Thyroid gland (tissue), 4 donors: ENCODE measurements around the gene WWC1. TPM values are rescaled to one million over a fixed set of nuclear protein-coding genes. Genes with fewer than 3 reads are reported as not detected.

Source experiments
- DNase-seq, 2 donors: peaks; one replicate each; pipeline ENCODE4 v3.0.0-alpha.2; 2019
- H3K27ac ChIP-seq, 3 donors: fragments of 200-600 bp; sonication (generic); 1 replicate in 2 of 3; 2 replicates in 1 of 3; pipeline ENCODE4 v1.5.1; 2016 to 2019; ENCODE audit warnings: mild to moderate bottlenecking in 1 of 3, moderate library complexity in 1 of 3
- H3K27me3 ChIP-seq: fragments of 200-600 bp; sonication (generic); one replicate; pipeline ENCODE4 v1.5.1; 2019
- H3K36me3 ChIP-seq, 2 donors: fragments of 200-600 bp; sonication (generic); one replicate each; pipeline ENCODE4 v1.5.1; 2016 to 2019
- H3K4me1 ChIP-seq, 2 donors: fragments of 200-600 bp; sonication (generic); one replicate each; pipeline ENCODE4 v1.5.1; 2017 to 2019
- H3K4me3 ChIP-seq, 3 donors: fragments of 200-600 bp; sonication (generic); replicated peaks in 1 of 3; 1 replicate in 2 of 3; 2 replicates in 1 of 3; pipeline ENCODE4 v1.5.1; 2016; ENCODE audit warnings: mild to moderate bottlenecking in 1 of 3
- H3K9me3 ChIP-seq: fragments of 200-600 bp; sonication (generic); one replicate; pipeline ENCODE4 v1.5.1; 2017
- POLR2A ChIP-seq, 2 donors: fragments of 450-650 bp; IDR thresholded peaks; one replicate each; pipeline ENCODE4 v1.6.1; 2017; ENCODE audit warnings: antibody characterized with exemption in 2 of 2, mild to moderate bottlenecking in 2 of 2, moderate library complexity in 1 of 2
- WGBS, 2 donors: methylation state at CpG; one replicate each; pipeline ENCODE4 v1.1.5; 2017; 5-methylcytosine and 5-hydroxymethylcytosine counted together
- intact Hi-C: fragments of 100-400 bp; cut with DNase I; formaldehyde crosslinking; loops from one replicate; pipeline ENCODE4 v1.15.1; 2023
- total RNA-seq, 4 donors: library from RNA; depleted of rRNA; stranded (reverse); fragments of >200 nt; gene quantifications; one replicate each; pipeline ENCODE4 v1.2.3, GENCODE V29; 2016
- TF ChIP-seq, protein P1 (sequence below), 6 experiments: fragments of 200-600 bp in 3 of 6; fragments of 450-650 bp in 3 of 6; sonication (generic) in 3 of 6; IDR thresholded peaks; one replicate each; pipeline ENCODE4 v1.5.1; 2016 to 2019; ENCODE audit warnings: antibody characterized with exemption in 6 of 6, mild to moderate bottlenecking in 2 of 6, inconsistent platforms in 1 of 6, moderate library complexity in 1 of 6

The WWC1 gene
- total RNA-seq, 4 donors from 2014 or later, result 38.7 to 80.1 (median 54.0) TPM

DNA sequence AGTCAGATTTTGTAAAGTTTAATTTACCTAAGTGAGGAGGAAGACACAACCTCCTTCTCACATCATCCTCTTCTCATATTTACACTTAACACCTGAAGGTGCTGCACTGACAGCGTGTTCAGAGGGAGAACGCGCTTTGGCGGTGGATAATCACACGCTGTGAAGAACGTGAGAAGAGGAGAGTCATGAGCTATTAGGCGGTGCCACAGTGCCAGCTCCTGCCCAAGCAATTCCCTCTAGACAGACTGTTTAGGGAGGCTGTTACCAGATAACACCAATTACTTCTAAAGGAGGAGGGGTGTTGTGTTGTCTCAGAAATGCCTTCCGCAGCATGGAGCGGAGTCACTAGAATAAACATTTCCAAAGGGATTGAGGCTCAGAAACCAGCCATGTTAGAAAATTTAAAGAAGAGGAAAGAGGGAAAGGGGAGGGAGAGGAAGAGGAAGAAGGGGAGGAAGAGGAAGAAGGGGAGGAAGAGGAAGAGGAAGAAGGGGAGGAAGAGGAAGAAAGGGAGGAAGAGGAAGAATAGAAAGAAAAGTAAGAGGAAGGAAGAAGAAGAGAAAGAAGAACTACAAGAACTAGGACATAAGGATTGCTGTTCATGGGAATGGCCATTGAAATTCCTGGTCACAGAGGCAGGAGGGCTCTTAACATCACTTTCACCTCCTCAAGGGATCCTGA is 37.3 kb upstream of the WWC1 start:
- H3K27ac ChIP-seq, result no peak overlapping the region
- no peak for TF ChIP-seq POLR2A (IDR thresholded peaks at IDR 0.05)
- TF ChIP-seq, protein P1, sequence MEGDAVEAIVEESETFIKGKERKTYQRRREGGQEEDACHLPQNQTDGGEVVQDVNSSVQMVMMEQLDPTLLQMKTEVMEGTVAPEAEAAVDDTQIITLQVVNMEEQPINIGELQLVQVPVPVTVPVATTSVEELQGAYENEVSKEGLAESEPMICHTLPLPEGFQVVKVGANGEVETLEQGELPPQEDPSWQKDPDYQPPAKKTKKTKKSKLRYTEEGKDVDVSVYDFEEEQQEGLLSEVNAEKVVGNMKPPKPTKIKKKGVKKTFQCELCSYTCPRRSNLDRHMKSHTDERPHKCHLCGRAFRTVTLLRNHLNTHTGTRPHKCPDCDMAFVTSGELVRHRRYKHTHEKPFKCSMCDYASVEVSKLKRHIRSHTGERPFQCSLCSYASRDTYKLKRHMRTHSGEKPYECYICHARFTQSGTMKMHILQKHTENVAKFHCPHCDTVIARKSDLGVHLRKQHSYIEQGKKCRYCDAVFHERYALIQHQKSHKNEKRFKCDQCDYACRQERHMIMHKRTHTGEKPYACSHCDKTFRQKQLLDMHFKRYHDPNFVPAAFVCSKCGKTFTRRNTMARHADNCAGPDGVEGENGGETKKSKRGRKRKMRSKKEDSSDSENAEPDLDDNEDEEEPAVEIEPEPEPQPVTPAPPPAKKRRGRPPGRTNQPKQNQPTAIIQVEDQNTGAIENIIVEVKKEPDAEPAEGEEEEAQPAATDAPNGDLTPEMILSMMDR (IDR thresholded peaks at IDR 0.05), result no peak
- intact Hi-C loops, result no loop called here
- H3K4me3 ChIP-seq, result no peak overlapping the region
- no peaks in the 10 kb centered on the region for H3K27me3 ChIP-seq
- no peak for DNase-seq
- no peaks in the 10 kb centered on the region for H3K36me3 ChIP-seq
- WGBS, 2 donors, result 92% methylated on average over 9 of the region's 9 CpGs
- H3K9me3 ChIP-seq, result no peaks in the 10 kb centered on the region
- no peaks in the 10 kb centered on the region for H3K4me1 ChIP-seq

DNA sequence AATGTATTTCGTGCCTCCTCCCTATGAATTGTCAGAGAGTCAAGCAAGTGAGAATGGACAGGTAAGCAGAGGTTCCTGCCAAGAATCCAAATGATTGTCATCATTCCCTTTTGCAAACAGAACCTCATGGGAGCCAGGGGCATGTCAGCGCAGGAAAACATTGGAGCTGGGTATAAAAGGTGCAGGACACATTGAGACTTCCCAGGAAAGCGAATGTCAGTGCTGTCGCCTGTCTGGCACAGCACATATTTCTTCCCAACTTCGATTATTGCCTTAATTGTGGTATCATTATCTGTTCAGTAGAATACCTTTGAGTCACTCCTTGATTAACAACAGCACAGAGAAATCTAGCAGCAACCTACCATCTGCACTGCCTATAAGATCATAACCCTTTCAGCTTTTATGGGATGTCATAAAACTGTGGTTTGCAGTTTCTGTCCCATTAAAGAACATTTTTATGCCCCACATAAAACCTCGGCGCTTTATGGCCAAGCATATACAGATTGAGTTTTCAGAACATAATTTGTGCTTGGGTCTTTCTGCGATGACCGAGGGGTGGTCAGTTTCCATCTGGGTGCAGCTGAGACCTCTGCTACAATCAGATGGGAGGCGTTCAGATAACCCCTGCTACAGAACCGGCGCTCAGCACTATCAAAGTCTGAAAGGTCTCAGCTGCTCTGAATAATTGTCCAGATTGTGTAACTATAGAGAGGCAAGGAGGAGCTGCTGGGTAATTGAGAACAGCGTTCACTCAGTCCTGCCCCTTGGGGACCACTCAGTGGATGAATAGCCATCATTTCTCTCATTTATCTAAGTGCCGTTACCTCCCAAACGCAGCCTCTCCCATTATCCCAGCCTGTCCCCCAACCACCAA is 30.9 kb upstream of the WWC1 start:
- TF ChIP-seq, protein P1 (IDR thresholded peaks at IDR 0.05), result no peak
- no peak for TF ChIP-seq POLR2A (IDR thresholded peaks at IDR 0.05)
- Histone ChIP-seq H3K9me3 (no peaks in the 10 kb centered on the region), H3K27me3 (no peaks in the 10 kb centered on the region), H3K4me1 (no peaks in the 10 kb centered on the region), H3K36me3 (no peaks in the 10 kb centered on the region), H3K4me3 (no peak overlapping the region), H3K27ac (no peak overlapping the region)
- no peak for DNase-seq
- intact Hi-C loops, result no loop called here
- 78 to 83% methylated on average over 15 of the region's 15 CpGs for WGBS, 2 donors

DNA sequence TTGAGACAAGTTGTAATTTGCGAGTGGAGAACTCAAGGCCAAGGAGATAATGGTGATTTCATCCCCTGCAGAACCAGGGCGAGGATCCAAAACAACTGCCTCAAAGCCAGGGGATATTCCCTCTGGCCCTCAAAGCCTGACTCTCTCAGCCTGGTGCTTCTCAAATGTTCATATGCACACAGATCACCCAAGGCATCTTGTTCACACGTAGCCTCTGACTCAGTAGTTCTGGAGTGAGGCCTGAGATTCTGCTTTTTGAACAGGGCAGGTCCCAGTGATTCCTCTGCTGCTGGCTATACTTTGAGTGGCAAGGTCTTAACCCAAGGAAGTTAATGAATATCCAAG is 30.2 kb upstream of the WWC1 start:
- intact Hi-C loops, result no loop called here
- Histone ChIP-seq H3K27ac (no peak overlapping the region), H3K9me3 (no peaks in the 10 kb centered on the region), H3K27me3 (no peaks in the 10 kb centered on the region), H3K4me3 (no peak overlapping the region), H3K36me3 (no peaks in the 10 kb centered on the region), H3K4me1 (no peaks in the 10 kb centered on the region)
- TF ChIP-seq, protein P1 (IDR thresholded peaks at IDR 0.05), result no peak
- no peak for TF ChIP-seq POLR2A (IDR thresholded peaks at IDR 0.05)
- DNase-seq, result no peak
- 62 to 63% methylated on average over 3 of the region's 3 CpGs for whole genome bisulfite sequencing, 2 donors

DNA sequence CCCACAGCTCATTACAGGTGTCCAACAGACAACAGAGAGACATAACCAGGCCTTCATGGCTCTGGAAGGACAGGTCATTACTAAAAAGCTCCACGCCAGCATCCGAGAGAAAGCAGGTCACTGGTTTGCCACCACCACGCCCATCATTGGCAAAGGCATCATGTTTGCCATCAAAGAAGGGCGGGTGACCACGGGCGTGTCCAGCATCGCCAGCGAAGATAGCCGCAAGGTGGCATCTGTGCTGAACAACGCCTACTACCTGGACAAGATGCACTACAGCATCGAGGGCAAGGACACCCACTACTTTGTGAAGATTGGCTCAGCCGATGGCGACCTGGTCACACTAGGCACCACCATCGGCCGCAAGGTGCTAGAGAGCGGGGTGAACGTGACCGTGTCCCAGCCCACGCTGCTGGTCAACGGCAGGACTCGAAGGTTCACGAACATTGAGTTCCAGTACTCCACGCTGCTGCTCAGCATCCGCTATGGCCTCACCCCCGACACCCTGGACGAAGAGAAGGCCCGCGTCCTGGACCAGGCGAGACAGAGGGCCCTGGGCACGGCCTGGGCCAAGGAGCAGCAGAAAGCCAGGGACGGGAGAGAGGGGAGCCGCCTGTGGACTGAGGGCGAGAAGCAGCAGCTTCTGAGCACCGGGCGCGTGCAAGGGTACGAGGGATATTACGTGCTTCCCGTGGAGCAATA is 29.3 kb upstream of the WWC1 start:
- Histone ChIP-seq H3K27ac (no peak overlapping the region), H3K27me3 (no peaks in the 10 kb centered on the region), H3K9me3 (no peaks in the 10 kb centered on the region), H3K4me1 (no peaks in the 10 kb centered on the region), H3K4me3 (no peak overlapping the region), H3K36me3 (no peaks in the 10 kb centered on the region)
- 91 to 95% methylated on average over 37 to 39 of the region's 39 CpGs for WGBS, 2 donors
- TF ChIP-seq, protein P1 (IDR thresholded peaks at IDR 0.05), result no peak
- no peak for TF ChIP-seq POLR2A (IDR thresholded peaks at IDR 0.05)
- no peak for DNase-seq
- intact Hi-C loops, result no loop called here
